GM12878 (cell line): ENCODE data around the gene RREB1. TPM values are rescaled to one million over a fixed set of nuclear protein-coding genes. Genes with fewer than 3 reads are reported as not detected.
A peak's percentile ranks its signal among the peaks of the same experiment; 100 is the strongest.

Experiments
- IKZF1 ChIP-seq: fragments of 450-650 bp; conservative IDR thresholded peaks from 2 replicates; pipeline ENCODE4 v1.6.1; 2017; ENCODE audit warnings: antibody characterized with exemption, mild to moderate bottlenecking
- JUNB ChIP-seq: IDR thresholded peaks from 2 replicates; pipeline ENCODE4 v1.6.1; 2016; ENCODE audit warnings: antibody characterized with exemption, mild to moderate bottlenecking
- RAD21 ChIP-seq: IDR thresholded peaks from 2 replicates; pipeline ENCODE4 v1.6.1; 2011; ENCODE audit warnings: mild to moderate bottlenecking, low read depth, low read length, moderate library complexity; ENCODE audit not compliant: insufficient read depth
- RAD51 ChIP-seq: fragments of 450-650 bp; IDR thresholded peaks from 2 replicates; pipeline ENCODE4 v1.6.1; 2016; ENCODE audit warnings: moderate library complexity, mild to moderate bottlenecking, inconsistent platforms
- SMC3 ChIP-seq: IDR thresholded peaks from 2 replicates; pipeline ENCODE4 v1.6.1; 2011; ENCODE audit warnings: low read length, improper control_type of control experiment, borderline replicate concordance
- STAT3 ChIP-seq: IDR thresholded peaks from 2 replicates; pipeline ENCODE4 v1.6.1; 2011; ENCODE audit warnings: low read depth, low read length, improper control_type of control experiment
- TAF1 ChIP-seq: IDR thresholded peaks from 2 replicates; pipeline ENCODE4 v1.6.1; 2011; ENCODE audit warnings: mild to moderate bottlenecking, low read depth, low read length, borderline replicate concordance
- TCF3 ChIP-seq: IDR thresholded peaks from 2 replicates; pipeline ENCODE4 v1.6.1; 2012; ENCODE audit warnings: low read depth, mild to moderate bottlenecking, low read length, borderline replicate concordance; ENCODE audit not compliant: insufficient read depth
- polyA plus RNA-seq, 11 experiments: library from polyadenylated mRNA; depleted of rRNA in 4 of 11; unstranded in 6 of 11; stranded (reverse) in 5 of 11; fragments of >200 nt; fragmentation: Nextera tagmentation in 4 of 11; fragmentation: Illumina TruSeq in 1 of 11; extraction: Ambion mirVana in 4 of 11; extraction: Trizol in 1 of 11; gene quantifications; 1 replicate in 1 of 11; 2 replicates in 10 of 11; pipeline versions ENCODE4 v1.2.1 to v1.2.3, GENCODE V29; 2011 to 2016; ENCODE audit warnings: inconsistent platforms in 2 of 11, missing spikeins in 2 of 11, low read depth in 1 of 11
- total RNA-seq, 4 experiments: library from RNA; depleted of rRNA in 3 of 4; stranded (reverse); fragments of >200 nt in 3 of 4; fragmentation: Illumina TruSeq in 1 of 4; extraction: Trizol in 1 of 4; gene quantifications; 2 replicates each; pipeline versions ENCODE4 v1.2.1 to v1.2.3, GENCODE V29; 2013 to 2021
- TF ChIP-seq, protein P1 (sequence below): IDR thresholded peaks from 2 replicates; pipeline ENCODE4 v1.6.1; 2012; ENCODE audit warnings: improper control_type of control experiment, low read depth, low read length; ENCODE audit not compliant: insufficient replicate concordance
- TF ChIP-seq, protein P2 (sequence below): IDR thresholded peaks from 2 replicates; pipeline ENCODE4 v1.6.1; 2011; ENCODE audit warnings: borderline replicate concordance, low read depth, mild to moderate bottlenecking, moderate library complexity, mixed read lengths, low read length; ENCODE audit not compliant: insufficient read depth; ENCODE audit errors: extremely low read length
- TF ChIP-seq, protein P3 (sequence below): fragments of 450-650 bp; IDR thresholded peaks from 2 replicates; pipeline ENCODE4 v1.6.1; 2018; ENCODE audit warnings: mild to moderate bottlenecking, low read depth, moderate library complexity; ENCODE audit not compliant: partially characterized antibody

RREB1 gene
- total and polyA plus RNA-seq, 10 of the 15 experiments (the other 5 are each of a cell fraction or from before 2014, with no cell fraction given), result 1.9 to 30.3 (median 8.6) TPM

DNA sequence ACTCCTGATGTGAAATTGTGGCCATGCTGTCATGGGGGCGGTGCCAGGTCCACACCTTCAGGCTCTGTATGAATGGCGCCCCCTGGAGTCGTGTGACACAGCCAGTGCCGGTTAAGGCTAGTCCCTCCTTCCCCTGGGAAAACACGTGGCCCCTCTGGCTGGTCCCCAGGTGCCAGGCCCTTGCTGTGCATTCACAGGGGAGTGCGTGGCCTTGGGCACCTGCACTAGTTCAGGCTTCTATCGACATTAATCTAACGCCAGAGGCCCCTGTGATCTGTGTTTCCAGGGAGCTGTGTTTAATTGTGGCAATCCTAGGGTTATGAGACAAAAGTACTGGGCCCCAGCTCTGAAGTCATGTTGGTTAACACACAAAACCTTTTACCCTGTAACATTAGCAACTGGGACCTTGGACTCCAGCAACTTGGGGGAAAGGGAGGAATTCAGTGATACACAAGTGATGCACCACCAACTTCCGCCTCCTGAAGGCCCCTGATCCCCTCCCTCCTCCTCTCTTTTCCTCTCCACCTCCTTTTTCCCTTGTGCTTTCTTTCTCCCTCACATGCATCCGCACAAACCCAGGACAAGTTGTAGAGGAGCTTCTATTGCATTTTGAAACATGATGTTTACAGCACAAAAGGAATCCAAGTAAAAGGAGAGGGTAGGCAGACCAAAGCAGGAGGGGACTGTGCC, 131.3 kb downstream of the RREB1 start (continued):
- TF ChIP-seq, protein P1, sequence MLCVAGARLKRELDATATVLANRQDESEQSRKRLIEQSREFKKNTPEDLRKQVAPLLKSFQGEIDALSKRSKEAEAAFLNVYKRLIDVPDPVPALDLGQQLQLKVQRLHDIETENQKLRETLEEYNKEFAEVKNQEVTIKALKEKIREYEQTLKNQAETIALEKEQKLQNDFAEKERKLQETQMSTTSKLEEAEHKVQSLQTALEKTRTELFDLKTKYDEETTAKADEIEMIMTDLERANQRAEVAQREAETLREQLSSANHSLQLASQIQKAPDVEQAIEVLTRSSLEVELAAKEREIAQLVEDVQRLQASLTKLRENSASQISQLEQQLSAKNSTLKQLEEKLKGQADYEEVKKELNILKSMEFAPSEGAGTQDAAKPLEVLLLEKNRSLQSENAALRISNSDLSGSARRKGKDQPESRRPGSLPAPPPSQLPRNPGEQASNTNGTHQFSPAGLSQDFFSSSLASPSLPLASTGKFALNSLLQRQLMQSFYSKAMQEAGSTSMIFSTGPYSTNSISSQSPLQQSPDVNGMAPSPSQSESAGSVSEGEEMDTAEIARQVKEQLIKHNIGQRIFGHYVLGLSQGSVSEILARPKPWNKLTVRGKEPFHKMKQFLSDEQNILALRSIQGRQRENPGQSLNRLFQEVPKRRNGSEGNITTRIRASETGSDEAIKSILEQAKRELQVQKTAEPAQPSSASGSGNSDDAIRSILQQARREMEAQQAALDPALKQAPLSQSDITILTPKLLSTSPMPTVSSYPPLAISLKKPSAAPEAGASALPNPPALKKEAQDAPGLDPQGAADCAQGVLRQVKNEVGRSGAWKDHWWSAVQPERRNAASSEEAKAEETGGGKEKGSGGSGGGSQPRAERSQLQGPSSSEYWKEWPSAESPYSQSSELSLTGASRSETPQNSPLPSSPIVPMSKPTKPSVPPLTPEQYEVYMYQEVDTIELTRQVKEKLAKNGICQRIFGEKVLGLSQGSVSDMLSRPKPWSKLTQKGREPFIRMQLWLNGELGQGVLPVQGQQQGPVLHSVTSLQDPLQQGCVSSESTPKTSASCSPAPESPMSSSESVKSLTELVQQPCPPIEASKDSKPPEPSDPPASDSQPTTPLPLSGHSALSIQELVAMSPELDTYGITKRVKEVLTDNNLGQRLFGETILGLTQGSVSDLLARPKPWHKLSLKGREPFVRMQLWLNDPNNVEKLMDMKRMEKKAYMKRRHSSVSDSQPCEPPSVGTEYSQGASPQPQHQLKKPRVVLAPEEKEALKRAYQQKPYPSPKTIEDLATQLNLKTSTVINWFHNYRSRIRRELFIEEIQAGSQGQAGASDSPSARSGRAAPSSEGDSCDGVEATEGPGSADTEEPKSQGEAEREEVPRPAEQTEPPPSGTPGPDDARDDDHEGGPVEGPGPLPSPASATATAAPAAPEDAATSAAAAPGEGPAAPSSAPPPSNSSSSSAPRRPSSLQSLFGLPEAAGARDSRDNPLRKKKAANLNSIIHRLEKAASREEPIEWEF, result no peak
- TF ChIP-seq RAD51 (peak; percentile 80), SMC3 (peak; percentile 73), JUNB (no peak), TAF1 (no peak), RAD21 (peak; percentile 56), TCF3 (no peak), IKZF1 (peak; percentile 51), STAT3 (no peak)
- TF ChIP-seq, protein P2, sequence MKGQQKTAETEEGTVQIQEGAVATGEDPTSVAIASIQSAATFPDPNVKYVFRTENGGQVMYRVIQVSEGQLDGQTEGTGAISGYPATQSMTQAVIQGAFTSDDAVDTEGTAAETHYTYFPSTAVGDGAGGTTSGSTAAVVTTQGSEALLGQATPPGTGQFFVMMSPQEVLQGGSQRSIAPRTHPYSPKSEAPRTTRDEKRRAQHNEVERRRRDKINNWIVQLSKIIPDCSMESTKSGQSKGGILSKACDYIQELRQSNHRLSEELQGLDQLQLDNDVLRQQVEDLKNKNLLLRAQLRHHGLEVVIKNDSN, result peak; percentile 69
- TF ChIP-seq, protein P3, sequence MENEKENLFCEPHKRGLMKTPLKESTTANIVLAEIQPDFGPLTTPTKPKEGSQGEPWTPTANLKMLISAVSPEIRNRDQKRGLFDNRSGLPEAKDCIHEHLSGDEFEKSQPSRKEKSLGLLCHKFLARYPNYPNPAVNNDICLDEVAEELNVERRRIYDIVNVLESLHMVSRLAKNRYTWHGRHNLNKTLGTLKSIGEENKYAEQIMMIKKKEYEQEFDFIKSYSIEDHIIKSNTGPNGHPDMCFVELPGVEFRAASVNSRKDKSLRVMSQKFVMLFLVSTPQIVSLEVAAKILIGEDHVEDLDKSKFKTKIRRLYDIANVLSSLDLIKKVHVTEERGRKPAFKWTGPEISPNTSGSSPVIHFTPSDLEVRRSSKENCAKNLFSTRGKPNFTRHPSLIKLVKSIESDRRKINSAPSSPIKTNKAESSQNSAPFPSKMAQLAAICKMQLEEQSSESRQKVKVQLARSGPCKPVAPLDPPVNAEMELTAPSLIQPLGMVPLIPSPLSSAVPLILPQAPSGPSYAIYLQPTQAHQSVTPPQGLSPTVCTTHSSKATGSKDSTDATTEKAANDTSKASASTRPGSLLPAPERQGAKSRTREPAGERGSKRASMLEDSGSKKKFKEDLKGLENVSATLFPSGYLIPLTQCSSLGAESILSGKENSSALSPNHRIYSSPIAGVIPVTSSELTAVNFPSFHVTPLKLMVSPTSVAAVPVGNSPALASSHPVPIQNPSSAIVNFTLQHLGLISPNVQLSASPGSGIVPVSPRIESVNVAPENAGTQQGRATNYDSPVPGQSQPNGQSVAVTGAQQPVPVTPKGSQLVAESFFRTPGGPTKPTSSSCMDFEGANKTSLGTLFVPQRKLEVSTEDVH, result no peak
